Ascending aorta (tissue), 2 donors: ENCODE data around the gene PFKFB3. TPM values are rescaled to one million over a fixed set of nuclear protein-coding genes. Genes with fewer than 3 reads are reported as not detected.
A peak's percentile ranks its signal among the peaks of the same experiment; 100 is the strongest.

Experiments used
- DNase-seq, 2 donors: peaks; one replicate each; pipeline ENCODE4 v3.0.0-alpha.2; 2019; ENCODE audit warnings: low spot score in 2 of 2
- H3K27ac ChIP-seq, 2 donors: fragments of 200-600 bp; sonication (generic); one replicate each; pipeline ENCODE4 v1.5.1; 2016 to 2017; ENCODE audit warnings: mild to moderate bottlenecking in 1 of 2
- H3K27me3 ChIP-seq: fragments of 200-600 bp; sonication (generic); one replicate; pipeline ENCODE4 v1.5.1; 2017
- H3K36me3 ChIP-seq, 2 donors: fragments of 200-600 bp; sonication (generic); one replicate each; pipeline ENCODE4 v1.5.1; 2016
- H3K4me1 ChIP-seq, 2 donors: fragments of 200-600 bp; sonication (generic); one replicate each; pipeline ENCODE4 v1.5.1; 2016 to 2017; ENCODE audit warnings: mild to moderate bottlenecking in 1 of 2
- H3K4me3 ChIP-seq, 2 donors: fragments of 200-600 bp; sonication (generic); one replicate each; pipeline ENCODE4 v1.5.1; 2016 to 2017; ENCODE audit warnings: mild to moderate bottlenecking in 1 of 2
- H3K9me3 ChIP-seq, 2 donors: fragments of 200-600 bp; sonication (generic); one replicate each; pipeline ENCODE4 v1.5.1; 2016
- intact Hi-C: fragments of 100-400 bp; cut with DNase I; formaldehyde crosslinking; loops from one replicate; pipeline ENCODE4 v1.15.1; 2023
- total RNA-seq: library from RNA; depleted of rRNA; stranded (reverse); fragments of >200 nt; gene quantifications from one replicate; pipeline ENCODE4 v1.1.0, GENCODE V29; 2016
- TF ChIP-seq, protein P1 (sequence below), 3 experiments: fragments of 200-600 bp in 2 of 3; fragments of 450-650 bp in 1 of 3; sonication (generic) in 2 of 3; IDR thresholded peaks; one replicate each; pipeline ENCODE4 v1.5.1; 2016 to 2019; ENCODE audit warnings: antibody characterized with exemption in 3 of 3, mild to moderate bottlenecking in 1 of 3, moderate library complexity in 1 of 3

The PFKFB3 gene
- total RNA-seq: 68.0 TPM

DNA sequence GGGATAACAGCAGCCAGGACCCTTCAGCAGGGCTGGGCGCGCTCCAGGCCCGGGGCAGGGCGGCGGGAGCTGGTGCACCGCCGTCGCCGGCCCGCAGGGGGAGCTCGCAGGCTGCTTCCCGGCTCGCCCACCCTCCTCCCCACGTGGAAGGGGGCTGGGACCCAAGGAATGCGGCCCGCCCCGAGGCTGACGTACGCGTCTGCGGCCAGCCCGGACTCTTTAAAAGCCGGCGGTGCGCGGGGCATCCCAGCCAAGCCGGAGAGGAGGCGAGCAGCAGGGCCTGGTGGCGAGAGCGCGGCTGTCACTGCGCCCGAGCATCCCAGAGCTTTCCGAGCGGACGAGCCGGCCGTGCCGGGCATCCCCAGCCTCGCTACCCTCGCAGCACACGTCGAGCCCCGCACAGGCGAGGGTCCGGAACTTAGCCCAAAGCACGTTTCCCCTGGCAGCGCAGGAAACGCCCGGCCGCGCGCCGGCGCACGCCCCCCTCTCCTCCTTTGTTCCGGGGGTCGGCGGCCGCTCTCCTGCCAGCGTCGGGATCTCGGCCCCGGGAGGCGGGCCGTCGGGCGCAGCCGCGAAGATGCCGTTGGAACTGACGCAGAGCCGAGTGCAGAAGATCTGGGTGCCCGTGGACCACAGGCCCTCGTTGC lies at the start of gene PFKFB3:
PFKFB3 (plus strand) TSS at position 249 of the 647 bp plus-strand sequence; CDS start at position 578, 329 bp downstream.
- intact Hi-C loops: loop anchor here (1.0 to 5.0 kb wide), 8 partner anchors 20 to 256 kb away; partner anchors contain the start of gene RBM17
- Histone ChIP-seq H3K9me3 (no peaks in the 10 kb centered on the region), H3K36me3 (no peaks in the 10 kb centered on the region), H3K27ac (peak within 1 kb of the TSS; percentile 96 to 99), H3K4me1 (peaks cover 0 to 40% of the 10 kb centered on the region in 2 donors), H3K4me3 (peak within 1 kb of the TSS; percentile 92 to 97), H3K27me3 (no peaks in the 10 kb centered on the region)
- peak; percentile 77 to 97 for DNase-seq
- TF ChIP-seq, protein P1, sequence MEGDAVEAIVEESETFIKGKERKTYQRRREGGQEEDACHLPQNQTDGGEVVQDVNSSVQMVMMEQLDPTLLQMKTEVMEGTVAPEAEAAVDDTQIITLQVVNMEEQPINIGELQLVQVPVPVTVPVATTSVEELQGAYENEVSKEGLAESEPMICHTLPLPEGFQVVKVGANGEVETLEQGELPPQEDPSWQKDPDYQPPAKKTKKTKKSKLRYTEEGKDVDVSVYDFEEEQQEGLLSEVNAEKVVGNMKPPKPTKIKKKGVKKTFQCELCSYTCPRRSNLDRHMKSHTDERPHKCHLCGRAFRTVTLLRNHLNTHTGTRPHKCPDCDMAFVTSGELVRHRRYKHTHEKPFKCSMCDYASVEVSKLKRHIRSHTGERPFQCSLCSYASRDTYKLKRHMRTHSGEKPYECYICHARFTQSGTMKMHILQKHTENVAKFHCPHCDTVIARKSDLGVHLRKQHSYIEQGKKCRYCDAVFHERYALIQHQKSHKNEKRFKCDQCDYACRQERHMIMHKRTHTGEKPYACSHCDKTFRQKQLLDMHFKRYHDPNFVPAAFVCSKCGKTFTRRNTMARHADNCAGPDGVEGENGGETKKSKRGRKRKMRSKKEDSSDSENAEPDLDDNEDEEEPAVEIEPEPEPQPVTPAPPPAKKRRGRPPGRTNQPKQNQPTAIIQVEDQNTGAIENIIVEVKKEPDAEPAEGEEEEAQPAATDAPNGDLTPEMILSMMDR (IDR thresholded peaks at IDR 0.05): peak; percentile 95 to 99 (median 98)

DNA sequence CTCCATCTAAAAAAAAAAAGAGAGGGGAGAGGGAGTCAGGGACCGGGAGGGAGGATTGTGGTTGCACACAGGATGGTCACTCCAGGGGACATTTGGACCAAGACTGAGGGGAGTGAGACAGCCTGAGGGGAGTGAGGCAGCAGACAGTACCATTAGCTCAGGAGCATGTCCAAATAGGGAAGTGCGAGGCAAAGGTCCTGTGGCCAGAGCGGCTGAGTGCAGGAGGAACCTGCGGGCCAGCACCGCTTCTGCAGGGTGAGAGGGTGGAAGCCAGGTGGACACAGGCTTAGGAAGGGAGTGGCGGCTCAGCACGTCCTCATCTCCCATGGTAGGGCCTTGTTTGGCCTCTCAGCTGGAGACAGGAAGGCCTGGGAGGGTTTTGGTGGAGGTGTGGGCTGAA lies 48.9 kb upstream of the PFKFB3 start:
- H3K4me1 ChIP-seq: peaks cover 3 to 8% of the 10 kb centered on the region in 2 donors
- TF ChIP-seq, protein P1 (IDR thresholded peaks at IDR 0.05): no peak
- no peaks in the 10 kb centered on the region for H3K27me3 ChIP-seq
- intact Hi-C loops: loop anchor here (5.0 kb wide), 1 partner anchor 248 kb away; no protein-coding TSS in a partner anchor
- no peak for DNase-seq
- no peaks in the 10 kb centered on the region for H3K9me3 ChIP-seq
- no peak overlapping the region for H3K27ac ChIP-seq
- H3K36me3 ChIP-seq: no peaks in the 10 kb centered on the region
- no peak overlapping the region for H3K4me3 ChIP-seq

DNA sequence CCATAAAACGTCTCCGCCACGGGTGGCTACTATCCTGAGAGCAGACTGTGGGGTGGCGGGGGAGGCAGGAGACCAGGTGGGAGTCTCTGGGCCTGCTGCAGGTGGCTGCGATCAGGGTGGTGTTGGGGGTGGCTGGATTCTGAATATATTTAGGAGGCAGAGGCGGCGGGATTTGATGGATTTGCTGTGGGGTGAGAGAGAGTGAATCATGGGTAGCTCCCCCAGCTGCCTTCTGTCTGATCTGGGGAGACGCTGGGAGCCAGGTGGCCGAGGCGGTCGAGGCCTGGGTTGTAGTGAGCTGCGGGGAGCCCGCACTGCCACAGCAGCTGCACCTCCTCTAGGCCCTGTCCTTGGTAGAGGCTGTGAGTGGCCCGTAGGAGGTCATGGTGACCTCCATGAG lies 48.2 kb upstream of the PFKFB3 start:
- no peak for DNase-seq

DNA sequence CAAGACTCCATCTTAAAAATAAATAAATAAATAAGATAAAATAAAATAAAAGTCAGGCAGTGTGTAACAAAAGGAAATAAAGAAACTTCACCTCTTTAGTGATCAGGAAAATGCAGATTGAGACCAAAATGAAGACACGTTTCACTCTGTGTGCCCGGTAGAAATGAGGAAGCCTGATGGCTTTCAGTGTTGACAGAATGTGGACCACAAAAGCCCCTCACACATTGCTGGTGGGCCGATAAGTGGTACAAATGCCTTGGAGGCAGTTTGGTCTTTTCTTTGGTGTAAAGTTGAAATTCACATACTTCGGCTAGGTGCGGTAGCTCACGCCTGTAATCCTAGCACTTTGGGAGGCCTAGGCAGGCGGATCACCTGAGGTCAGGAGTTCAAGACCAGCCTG lies 44.5 kb upstream of the PFKFB3 start:
- no peaks in the 10 kb centered on the region for H3K36me3 ChIP-seq
- H3K4me3 ChIP-seq: no peak overlapping the region
- no peaks in the 10 kb centered on the region for H3K27me3 ChIP-seq
- H3K4me1 ChIP-seq: peaks cover 3 to 11% of the 10 kb centered on the region in 2 donors
- intact Hi-C loops: no loop called here
- TF ChIP-seq, protein P1 (IDR thresholded peaks at IDR 0.05): no peak
- H3K27ac ChIP-seq: peak overlapping the region; percentile 85
- no peak for DNase-seq
- no peaks in the 10 kb centered on the region for H3K9me3 ChIP-seq

More for the DNA sequence above, 48.2 kb upstream of the PFKFB3 start:
- peak overlapping the region in 1 of 2 donors; percentile 6 for H3K27ac ChIP-seq
- no peak overlapping the region for H3K4me3 ChIP-seq
- H3K4me1 ChIP-seq: peaks cover 3 to 8% of the 10 kb centered on the region in 2 donors
- H3K36me3 ChIP-seq: no peaks in the 10 kb centered on the region
- no peaks in the 10 kb centered on the region for H3K9me3 ChIP-seq
- intact Hi-C loops: loop anchor here (5.0 kb wide), 1 partner anchor 248 kb away; no protein-coding TSS in a partner anchor
- TF ChIP-seq, protein P1 (IDR thresholded peaks at IDR 0.05): no peak
- H3K27me3 ChIP-seq: no peaks in the 10 kb centered on the region

DNA sequence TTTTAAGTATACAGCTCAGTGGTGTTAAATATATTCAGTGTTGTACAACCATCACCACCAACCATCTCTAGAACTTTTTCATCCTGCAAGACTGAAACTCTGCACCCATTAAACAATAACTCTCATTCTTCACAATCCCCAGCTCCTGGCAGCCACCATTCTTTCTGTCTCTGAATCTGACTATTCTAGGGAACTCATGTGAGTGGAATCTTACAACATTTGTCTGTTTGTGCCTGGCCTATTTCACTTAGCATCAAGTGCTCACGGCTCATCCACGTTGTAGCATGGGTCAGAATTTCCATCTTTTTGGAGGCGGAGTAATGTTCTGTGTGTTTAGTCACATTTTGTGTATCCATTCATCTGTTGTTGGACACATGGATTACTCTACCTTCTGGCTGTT lies 40.8 kb upstream of the PFKFB3 start:
- intact Hi-C loops: no loop called here
- TF ChIP-seq, protein P1 (IDR thresholded peaks at IDR 0.05): no peak

More for the DNA sequence above, 40.8 kb upstream of the PFKFB3 start:
- Histone ChIP-seq H3K4me3 (no peak overlapping the region), H3K27ac (no peak overlapping the region), H3K9me3 (no peaks in the 10 kb centered on the region), H3K4me1 (peaks cover 3 to 22% of the 10 kb centered on the region in 2 donors), H3K27me3 (no peaks in the 10 kb centered on the region), H3K36me3 (peaks cover 0 to 4% of the 10 kb centered on the region in 2 donors)
- DNase-seq: no peak
